ENCODE results near the gene KCNG2. TPM values are rescaled to one million over a fixed set of nuclear protein-coding genes. Genes with fewer than 3 reads are reported as not detected.

The KCNG2 gene
- total RNA-seq, 2 experiments from 2014 or later, result not detected

DNA sequence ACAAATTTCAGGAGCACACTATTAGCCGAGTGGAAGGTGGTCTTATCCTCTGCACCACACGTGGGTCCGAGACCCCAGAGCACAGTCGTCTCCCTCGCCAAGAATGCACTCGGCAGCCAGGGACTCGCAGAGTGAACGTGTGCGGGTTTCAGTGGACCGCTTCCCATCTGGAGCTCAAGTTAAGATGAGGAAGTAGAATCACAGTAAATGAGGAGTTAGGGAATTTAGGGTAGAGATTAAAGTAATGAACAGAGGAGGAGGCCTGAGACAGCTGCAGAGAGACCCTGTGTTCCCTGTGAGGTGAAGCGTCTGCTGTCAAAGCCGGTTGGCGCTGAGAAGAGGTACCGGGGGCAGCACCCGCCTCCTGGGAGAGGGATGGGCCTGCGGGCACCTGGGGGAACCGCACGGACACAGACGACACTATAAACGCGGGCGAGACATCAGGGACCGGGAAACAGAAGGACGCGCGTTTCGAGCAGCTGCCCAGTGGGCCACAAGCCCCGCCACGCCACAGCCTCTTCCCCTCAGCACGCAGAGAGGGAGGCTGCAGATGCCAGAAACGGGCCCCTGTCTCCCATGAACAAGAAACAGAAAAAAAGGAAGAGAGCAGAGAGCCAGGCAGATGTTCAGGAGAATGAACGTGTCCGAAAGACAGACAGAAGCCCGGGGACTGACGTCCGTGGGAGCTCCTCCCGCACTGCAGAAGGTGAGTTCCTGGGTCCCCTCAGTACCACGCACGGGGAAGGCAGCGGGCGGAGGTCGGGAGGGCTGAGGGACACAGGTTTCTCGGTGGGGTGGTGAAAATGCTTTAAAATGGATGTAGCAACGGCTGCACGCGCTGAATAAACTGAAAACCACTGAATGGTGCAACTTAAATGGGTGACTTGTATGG lies 5.4 kb upstream of the KCNG2 start:
- ATAC-seq (ENCODE audit: poor library complexity) (no peak), DNase-seq (peak in 1 of 14 experiments; percentile 25)
- Histone ChIP-seq H3K27ac (ENCODE audit: low read depth in 1 of 2, low read length in 2 of 2) (no peak overlapping the region), H3K36me3 (ENCODE audit: insufficient read depth, low read length) (no peaks in the 10 kb centered on the region), H3K27me3 (ENCODE audit: control insufficient read depth in 1 of 2, insufficient read depth in 2 of 2, low read length in 2 of 2) (peaks cover 36 to 62% of the 10 kb centered on the region in 2 experiments), H3K9me3 (ENCODE audit: control insufficient read depth in 1 of 2, insufficient read depth in 1 of 2, low read length in 2 of 2) (peaks cover 0 to 18% of the 10 kb centered on the region in 2 experiments), H3K4me3 (ENCODE audit: low read length) (no peak overlapping the region), H3K4me1 (ENCODE audit: insufficient read depth, low read length) (no peaks in the 10 kb centered on the region)
- Mint-ChIP-seq H3K27ac (no peak overlapping the region), H3K27me3 (peaks cover 66% of the 10 kb centered on the region), H3K9me3 (no peaks in the 10 kb centered on the region), H3K4me1 (ENCODE audit: low read depth) (peaks cover 16% of the 10 kb centered on the region), H3K36me3 (ENCODE audit: low read depth) (no peaks in the 10 kb centered on the region), H3K4me3 (no peak overlapping the region)
- intact Hi-C loops (cut with DNase I, micrococcal nuclease), result loop anchor here in 1 of 2 experiments (10.0 kb wide), 1 partner anchor 172 kb away; the partner anchor contains the start of gene HSBP1L1
- POLR2A ChIA-PET, result no interaction called here
- TF ChIP-seq, protein P1, sequence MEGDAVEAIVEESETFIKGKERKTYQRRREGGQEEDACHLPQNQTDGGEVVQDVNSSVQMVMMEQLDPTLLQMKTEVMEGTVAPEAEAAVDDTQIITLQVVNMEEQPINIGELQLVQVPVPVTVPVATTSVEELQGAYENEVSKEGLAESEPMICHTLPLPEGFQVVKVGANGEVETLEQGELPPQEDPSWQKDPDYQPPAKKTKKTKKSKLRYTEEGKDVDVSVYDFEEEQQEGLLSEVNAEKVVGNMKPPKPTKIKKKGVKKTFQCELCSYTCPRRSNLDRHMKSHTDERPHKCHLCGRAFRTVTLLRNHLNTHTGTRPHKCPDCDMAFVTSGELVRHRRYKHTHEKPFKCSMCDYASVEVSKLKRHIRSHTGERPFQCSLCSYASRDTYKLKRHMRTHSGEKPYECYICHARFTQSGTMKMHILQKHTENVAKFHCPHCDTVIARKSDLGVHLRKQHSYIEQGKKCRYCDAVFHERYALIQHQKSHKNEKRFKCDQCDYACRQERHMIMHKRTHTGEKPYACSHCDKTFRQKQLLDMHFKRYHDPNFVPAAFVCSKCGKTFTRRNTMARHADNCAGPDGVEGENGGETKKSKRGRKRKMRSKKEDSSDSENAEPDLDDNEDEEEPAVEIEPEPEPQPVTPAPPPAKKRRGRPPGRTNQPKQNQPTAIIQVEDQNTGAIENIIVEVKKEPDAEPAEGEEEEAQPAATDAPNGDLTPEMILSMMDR (IDR thresholded peaks at IDR 0.05), result no peak
- CTCF ChIA-PET, result no interaction called here

DNA sequence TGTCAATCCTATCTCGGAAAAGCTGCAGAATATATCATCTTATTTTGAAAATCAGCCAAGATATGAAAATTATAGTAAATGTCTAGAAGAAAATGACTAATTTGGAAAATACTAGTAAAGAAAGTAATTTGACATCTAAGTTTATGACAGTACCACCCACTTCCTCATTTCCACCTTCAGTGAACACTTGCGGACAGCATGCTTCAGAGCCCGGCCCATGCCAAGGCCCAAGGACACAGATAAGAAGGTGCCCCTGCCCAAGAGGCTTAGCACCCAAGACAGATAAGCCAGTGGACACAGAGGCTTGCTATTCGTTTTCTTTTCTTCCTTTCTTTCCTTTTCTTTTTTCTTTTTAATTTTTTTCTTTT lies 4.8 kb upstream of the KCNG2 start:
- peaks cover 0 to 17% of the 10 kb centered on the region in 2 experiments for H3K9me3 ChIP-seq (ENCODE audit: control insufficient read depth in 1 of 2, insufficient read depth in 1 of 2, low read length in 2 of 2)
- Mint-ChIP-seq H3K27me3 (peaks cover 65% of the 10 kb centered on the region), H3K27ac (no peak overlapping the region), H3K36me3 (ENCODE audit: low read depth) (no peaks in the 10 kb centered on the region), H3K4me3 (no peak overlapping the region), H3K4me1 (ENCODE audit: low read depth) (peaks cover 19% of the 10 kb centered on the region), H3K9me3 (no peaks in the 10 kb centered on the region)
- DNase-seq (peak in 3 of 14 experiments; percentile 9 to 42 (median 36)), ATAC-seq (ENCODE audit: poor library complexity) (no peak)
- H3K27ac ChIP-seq (ENCODE audit: low read depth in 1 of 2, low read length in 2 of 2), result no peak overlapping the region
- no peaks in the 10 kb centered on the region for H3K4me1 ChIP-seq (ENCODE audit: insufficient read depth, low read length)
- peaks cover 35 to 60% of the 10 kb centered on the region in 2 experiments for H3K27me3 ChIP-seq (ENCODE audit: control insufficient read depth in 1 of 2, insufficient read depth in 2 of 2, low read length in 2 of 2)
- H3K36me3 ChIP-seq (ENCODE audit: insufficient read depth, low read length), result no peaks in the 10 kb centered on the region
- intact Hi-C loops (cut with DNase I, micrococcal nuclease), result loop anchor here in 1 of 2 experiments (10.0 kb wide), 1 partner anchor 172 kb away; the partner anchor contains the start of gene HSBP1L1
- ChIA-PET CTCF (no interaction called here), POLR2A (no interaction called here)
- H3K4me3 ChIP-seq (ENCODE audit: low read length), result no peak overlapping the region
- TF ChIP-seq, protein P1 (IDR thresholded peaks at IDR 0.05), result no peak

DNA sequence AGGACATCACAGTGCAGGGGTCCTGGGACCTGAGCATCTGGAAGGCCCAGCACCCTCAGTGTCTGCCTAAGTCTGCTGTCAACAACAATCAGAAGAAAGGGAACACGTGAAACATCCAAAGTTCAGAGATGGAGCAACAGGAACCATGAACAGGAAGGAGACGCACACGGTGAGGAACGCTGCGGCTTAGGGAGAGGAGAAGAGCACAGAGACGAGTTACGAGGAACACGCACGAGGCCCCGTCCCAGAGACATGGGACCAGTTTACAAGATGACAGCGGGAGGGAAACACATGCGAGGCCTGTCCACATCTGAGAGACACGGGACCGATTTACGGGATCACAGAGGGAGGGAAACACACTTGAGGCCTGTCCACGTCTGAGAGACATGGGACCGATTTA lies 2.9 kb upstream of the KCNG2 start:
- Mint-ChIP-seq H3K9me3 (no peaks in the 10 kb centered on the region), H3K27me3 (peaks cover 69% of the 10 kb centered on the region), H3K4me1 (ENCODE audit: low read depth) (peaks cover 25% of the 10 kb centered on the region), H3K4me3 (no peak overlapping the region), H3K27ac (no peak overlapping the region), H3K36me3 (ENCODE audit: low read depth) (no peaks in the 10 kb centered on the region)
- TF ChIP-seq, protein P1 (IDR thresholded peaks at IDR 0.05), result no peak
- H3K4me3 ChIP-seq (ENCODE audit: low read length), result no peak overlapping the region
- DNase-seq, result no peak
- peaks cover 11% of the 10 kb centered on the region for H3K4me1 ChIP-seq (ENCODE audit: insufficient read depth, low read length)
- ATAC-seq (ENCODE audit: poor library complexity), result no peak
- H3K27ac ChIP-seq (ENCODE audit: low read depth in 1 of 2, low read length in 2 of 2), result no peak overlapping the region
- H3K27me3 ChIP-seq (ENCODE audit: control insufficient read depth in 1 of 2, insufficient read depth in 2 of 2, low read length in 2 of 2), result peaks cover 42 to 62% of the 10 kb centered on the region in 2 experiments
- no peaks in the 10 kb centered on the region for H3K36me3 ChIP-seq (ENCODE audit: insufficient read depth, low read length)
- POLR2A ChIA-PET, result no interaction called here
- CTCF ChIA-PET, result no interaction called here
- peaks cover 0 to 18% of the 10 kb centered on the region in 2 experiments for H3K9me3 ChIP-seq (ENCODE audit: control insufficient read depth in 1 of 2, insufficient read depth in 1 of 2, low read length in 2 of 2)
- intact Hi-C loops (cut with DNase I, micrococcal nuclease), result loop anchor here in 1 of 2 experiments (10.0 kb wide), 1 partner anchor 170 kb away; the partner anchor contains the start of gene HSBP1L1

Measured in CD4-positive, alpha-beta T cell (primary cell).